K562 (cell line): ENCODE data around the gene PITPNC1.

Experiments
- CREM ChIP-seq: IDR thresholded peaks from 2 replicates; pipeline ENCODE4 v1.6.1; 2014; ENCODE audit warnings: antibody characterized with exemption, low read depth
- ETV1 ChIP-seq: fragments of 450-650 bp; conservative IDR thresholded peaks from 2 replicates; pipeline ENCODE4 v1.6.1; 2016; ENCODE audit warnings: missing genetic modification characterization, control low read depth, low read depth, missing compliant biosample characterization
- FOS ChIP-seq: IDR thresholded peaks from 3 replicates; pipeline ENCODE4 v1.6.1; 2011; ENCODE audit not compliant: insufficient read length; ENCODE audit errors: extremely low read depth
- RBM14 ChIP-seq: fragments of 200-400 bp; formaldehyde crosslinking; IDR thresholded peaks from 2 replicates; pipeline ENCODE4 v1.6.1; 2018; ENCODE audit warnings: low read depth, mild to moderate bottlenecking, low read length, moderate library complexity, borderline replicate concordance; ENCODE audit not compliant: insufficient read depth
- ZBED1 ChIP-seq: IDR thresholded peaks from 2 replicates; pipeline ENCODE4 v1.6.1; 2014
- ZKSCAN8 ChIP-seq: fragments of 200-800 bp; sonication (Bioruptor generic); IDR thresholded peaks from 2 replicates; pipeline ENCODE4 v1.6.1; 2016; ENCODE audit warnings: missing genetic modification characterization, missing compliant biosample characterization
- ZNF384 ChIP-seq: IDR thresholded peaks from 2 replicates; pipeline ENCODE4 v1.6.1; 2012; ENCODE audit warnings: low read depth, low read length, improper control_type of control experiment
- TF ChIP-seq, protein P1 (sequence below), 3 experiments: IDR thresholded peaks in 2 of 3; conservative IDR thresholded peaks in 1 of 3; 2 replicates each; pipeline ENCODE4 v1.5.1; 2011 to 2012; ENCODE audit warnings: low read length in 3 of 3, mild to moderate bottlenecking in 3 of 3, control low read depth in 2 of 3, improper control_type of control experiment in 1 of 3, inconsistent platforms in 1 of 3, low read depth in 1 of 3, mixed read lengths in 1 of 3, moderate library complexity in 1 of 3; ENCODE audit not compliant: insufficient read depth in 2 of 3
- TF ChIP-seq, protein P2 (sequence below): IDR thresholded peaks from 3 replicates; pipeline ENCODE4 v1.6.1; 2011; ENCODE audit warnings: borderline replicate concordance, mild to moderate bottlenecking; ENCODE audit not compliant: insufficient read length, insufficient read depth

DNA sequence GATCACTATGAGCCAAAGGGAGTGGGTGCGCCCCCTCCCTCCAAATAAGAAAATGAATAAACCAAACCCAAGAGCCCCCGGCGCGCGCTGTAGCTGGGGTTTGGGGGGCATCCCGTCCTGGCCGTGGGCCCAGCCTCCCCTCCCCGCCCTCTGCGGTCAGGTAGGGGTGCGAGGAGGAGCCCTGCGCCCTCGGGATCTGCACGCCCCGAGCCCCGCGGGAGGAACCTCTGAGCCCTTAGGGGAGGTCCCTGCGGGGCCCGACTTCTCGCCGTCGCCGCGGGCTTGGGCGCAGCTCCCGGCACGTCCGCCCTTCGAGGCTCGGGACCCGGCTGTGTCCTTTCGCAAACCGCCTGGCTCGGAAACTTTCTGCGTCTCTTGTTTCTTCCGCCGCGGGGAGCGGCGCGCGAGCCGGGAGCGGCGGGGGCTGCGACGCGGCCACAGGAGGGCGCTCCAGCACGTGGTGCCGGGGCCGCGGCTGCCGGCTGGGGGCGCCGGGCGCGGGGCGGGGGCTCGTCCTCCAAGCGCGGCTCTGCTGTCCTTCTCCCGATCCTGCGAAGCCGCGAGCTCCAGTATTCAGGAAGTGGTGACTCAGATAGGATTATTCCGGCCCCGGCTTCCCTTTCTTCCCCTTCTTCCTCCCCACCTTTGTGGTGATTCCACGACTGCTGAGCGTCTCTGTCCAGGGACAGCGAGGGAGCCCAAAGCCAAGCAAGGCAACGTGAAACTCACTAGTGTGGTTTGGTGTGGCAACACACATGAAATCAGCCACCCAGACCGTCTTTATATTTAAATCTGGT lies 1.6 kb downstream of the PITPNC1 start:
- TF ChIP-seq RBM14 (no peak), ZNF384 (no peak), ETV1 (tag) (0 out of 2 replicates have a peak, but pooled peaks have one; percentile 22), CREM (no peak), ZKSCAN8 (no peak), ZBED1 (no peak), FOS (no peak)
- TF ChIP-seq, protein P1, sequence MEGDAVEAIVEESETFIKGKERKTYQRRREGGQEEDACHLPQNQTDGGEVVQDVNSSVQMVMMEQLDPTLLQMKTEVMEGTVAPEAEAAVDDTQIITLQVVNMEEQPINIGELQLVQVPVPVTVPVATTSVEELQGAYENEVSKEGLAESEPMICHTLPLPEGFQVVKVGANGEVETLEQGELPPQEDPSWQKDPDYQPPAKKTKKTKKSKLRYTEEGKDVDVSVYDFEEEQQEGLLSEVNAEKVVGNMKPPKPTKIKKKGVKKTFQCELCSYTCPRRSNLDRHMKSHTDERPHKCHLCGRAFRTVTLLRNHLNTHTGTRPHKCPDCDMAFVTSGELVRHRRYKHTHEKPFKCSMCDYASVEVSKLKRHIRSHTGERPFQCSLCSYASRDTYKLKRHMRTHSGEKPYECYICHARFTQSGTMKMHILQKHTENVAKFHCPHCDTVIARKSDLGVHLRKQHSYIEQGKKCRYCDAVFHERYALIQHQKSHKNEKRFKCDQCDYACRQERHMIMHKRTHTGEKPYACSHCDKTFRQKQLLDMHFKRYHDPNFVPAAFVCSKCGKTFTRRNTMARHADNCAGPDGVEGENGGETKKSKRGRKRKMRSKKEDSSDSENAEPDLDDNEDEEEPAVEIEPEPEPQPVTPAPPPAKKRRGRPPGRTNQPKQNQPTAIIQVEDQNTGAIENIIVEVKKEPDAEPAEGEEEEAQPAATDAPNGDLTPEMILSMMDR (IDR thresholded peaks at IDR 0.05 in 2 of 3, conservative IDR thresholded peaks at IDR 0.05 in 1 of 3; ENCODE audit: insufficient read depth in 2 of 3, low read depth in 1 of 3, low read length in 3 of 3), result peak; percentile 55 to 98 (median 83)
- TF ChIP-seq, protein P2, sequence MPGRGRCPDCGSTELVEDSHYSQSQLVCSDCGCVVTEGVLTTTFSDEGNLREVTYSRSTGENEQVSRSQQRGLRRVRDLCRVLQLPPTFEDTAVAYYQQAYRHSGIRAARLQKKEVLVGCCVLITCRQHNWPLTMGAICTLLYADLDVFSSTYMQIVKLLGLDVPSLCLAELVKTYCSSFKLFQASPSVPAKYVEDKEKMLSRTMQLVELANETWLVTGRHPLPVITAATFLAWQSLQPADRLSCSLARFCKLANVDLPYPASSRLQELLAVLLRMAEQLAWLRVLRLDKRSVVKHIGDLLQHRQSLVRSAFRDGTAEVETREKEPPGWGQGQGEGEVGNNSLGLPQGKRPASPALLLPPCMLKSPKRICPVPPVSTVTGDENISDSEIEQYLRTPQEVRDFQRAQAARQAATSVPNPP, result no peak
